ENCODE data around the gene LIAS.
A peak's percentile ranks its signal among the peaks of the same experiment; 100 is the strongest.

The LIAS gene

DNA sequence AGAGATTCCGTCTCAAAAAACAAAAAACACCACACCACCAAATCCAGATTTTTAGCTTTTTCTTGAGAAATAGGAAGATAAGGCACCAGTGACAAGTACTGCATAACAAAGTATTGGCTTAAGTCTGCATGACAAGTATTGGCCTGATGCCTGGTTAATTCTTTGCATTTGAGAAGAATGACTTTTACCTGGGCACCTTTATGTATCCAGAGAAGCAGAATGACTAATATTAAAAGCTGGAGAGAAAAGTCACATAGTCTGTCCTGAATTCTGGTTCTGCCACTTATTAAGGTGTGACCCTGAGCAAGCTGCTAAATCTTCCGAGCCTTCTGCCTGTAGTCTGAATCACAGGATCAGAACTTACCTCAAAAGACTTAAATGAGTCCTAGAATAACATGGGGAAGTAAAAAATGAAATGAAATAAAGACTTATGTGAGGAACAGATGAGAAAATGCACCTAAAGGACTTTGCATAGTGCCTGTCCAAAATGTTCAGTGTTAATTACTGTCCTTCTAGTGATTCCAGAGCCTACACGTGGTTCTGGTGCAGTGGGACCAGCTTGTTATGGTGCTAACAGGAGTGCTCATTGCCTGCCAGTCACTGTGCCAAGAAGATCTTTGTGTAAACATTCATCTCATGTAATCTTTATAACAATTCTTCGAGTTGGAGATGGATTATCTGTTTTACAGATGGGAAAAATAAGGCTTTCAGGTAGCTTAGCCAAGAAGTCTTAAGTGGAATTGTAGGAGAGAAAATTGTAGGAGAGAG lies 36.8 kb downstream of the LIAS start:
- no peaks in the 10 kb centered on the region for H3K9me3 ChIP-seq (ENCODE audit: insufficient read depth, low read depth, low read length)
- no peaks in the 10 kb centered on the region for H3K79me1 ChIP-seq (ENCODE audit: low read length)
- H3K79me2 ChIP-seq (ENCODE audit: control insufficient read depth, insufficient read depth, low read length, poor library complexity): no peaks in the 10 kb centered on the region
- H3K4me2 ChIP-seq (ENCODE audit: low read length): no peak overlapping the region
- no peak overlapping the region for H3K4ac ChIP-seq (ENCODE audit: low read depth, low read length)
- WGBS (ENCODE audit: extremely low coverage, insufficient coverage, insufficient read length): no CpG with 5 or more reads among the region's 4 CpGs
- no peak overlapping the region for H3K23ac ChIP-seq (ENCODE audit: low read length)
- no peak overlapping the region for H3K27ac ChIP-seq (ENCODE audit: low read depth, low read length)
- no peaks in the 10 kb centered on the region for H3K27me3 ChIP-seq (ENCODE audit: insufficient read depth, low read length)
- H3K18ac ChIP-seq (ENCODE audit: low read length): no peak overlapping the region
- no peak overlapping the region for H4K8ac ChIP-seq (ENCODE audit: low read depth, low read length)
- no peak overlapping the region for H3K4me3 ChIP-seq (ENCODE audit: low read depth, low read length)
- no peaks in the 10 kb centered on the region for H3K4me1 ChIP-seq (ENCODE audit: control insufficient read depth in 1 of 2, insufficient read depth in 2 of 2, low read length in 2 of 2)
- no peak overlapping the region for H2AK5ac ChIP-seq (ENCODE audit: low read length)
- DNase-seq: peak; percentile 87 to 96
- no peak overlapping the region for H4K12ac ChIP-seq (ENCODE audit: low read depth, low read length)
- H3K14ac ChIP-seq (ENCODE audit: low read length): no peak overlapping the region
- H2BK120ac ChIP-seq (ENCODE audit: insufficient read depth, low read length, poor library complexity): no peak overlapping the region
- no peak overlapping the region for H2BK12ac ChIP-seq (ENCODE audit: low read length)
- no peak overlapping the region for H4K91ac ChIP-seq (ENCODE audit: low read depth, low read length)
- no peak overlapping the region for H2AFZ ChIP-seq (ENCODE audit: insufficient read depth, low read length, poor library complexity)
- no peak overlapping the region for H3K9ac ChIP-seq (ENCODE audit: low read length)
- H2BK5ac ChIP-seq (ENCODE audit: low read depth, low read length, poor library complexity): no peak overlapping the region
- H3K36me3 ChIP-seq (ENCODE audit: control insufficient read depth in 1 of 2, insufficient read depth in 2 of 2, low read length in 2 of 2): peaks cover 0 to 3% of the 10 kb centered on the region in 2 experiments

DNA sequence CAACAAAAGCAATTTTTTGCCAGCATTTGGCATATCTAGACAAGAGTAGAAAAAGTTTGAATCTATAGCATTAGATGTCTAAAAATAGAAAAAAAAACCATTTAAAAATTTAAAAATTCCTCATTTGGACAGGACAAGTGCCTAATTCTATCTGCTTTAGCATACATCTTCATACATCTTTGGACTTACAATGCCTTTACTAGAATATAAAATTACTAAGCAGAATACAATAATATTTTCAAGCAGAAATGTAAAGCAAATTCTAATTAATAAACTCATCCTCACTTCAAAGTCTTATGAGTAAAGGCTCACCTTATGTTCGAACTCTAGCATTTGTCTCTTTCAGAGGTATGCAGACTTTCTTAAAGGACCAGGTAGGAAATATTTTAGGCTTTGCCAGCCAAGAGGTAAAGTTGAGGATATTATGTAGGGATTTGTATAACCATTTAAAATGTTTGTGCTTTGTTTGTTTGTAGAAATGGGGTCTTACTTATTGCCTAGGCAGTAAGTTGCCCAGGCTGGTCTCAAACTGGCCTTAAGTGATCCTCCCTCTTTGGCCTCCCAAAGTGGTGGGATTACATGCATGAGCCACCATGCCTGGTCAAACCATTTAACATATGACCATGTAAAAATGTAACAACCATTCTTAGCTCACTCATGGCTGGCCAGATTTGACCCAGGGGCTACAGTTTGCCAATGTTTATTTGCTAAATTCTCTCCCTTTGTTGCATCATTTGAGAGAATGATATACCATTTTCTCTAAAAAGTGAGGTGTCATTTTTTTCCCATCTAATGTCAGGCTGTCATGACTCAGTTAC lies 39.3 kb downstream of the LIAS start:
- H3K27me3 ChIP-seq (ENCODE audit: insufficient read depth, low read length): no peaks in the 10 kb centered on the region
- H4K8ac ChIP-seq (ENCODE audit: low read depth, low read length): no peak overlapping the region
- H3K9ac ChIP-seq (ENCODE audit: low read length): no peak overlapping the region
- no peak overlapping the region for H3K4me2 ChIP-seq (ENCODE audit: low read length)
- H3K27ac ChIP-seq (ENCODE audit: low read depth, low read length): no peak overlapping the region
- no peak overlapping the region for H2BK12ac ChIP-seq (ENCODE audit: low read length)
- peak in 1 of 2 donors; percentile 18 for DNase-seq
- no CpG with 5 or more reads among the region's 1 CpG for WGBS (ENCODE audit: extremely low coverage, insufficient coverage, insufficient read length)
- H3K4ac ChIP-seq (ENCODE audit: low read depth, low read length): no peak overlapping the region
- H3K9me3 ChIP-seq (ENCODE audit: insufficient read depth, low read depth, low read length): no peaks in the 10 kb centered on the region
- H2AFZ ChIP-seq (ENCODE audit: insufficient read depth, low read length, poor library complexity): no peak overlapping the region
- no peaks in the 10 kb centered on the region for H3K4me1 ChIP-seq (ENCODE audit: control insufficient read depth in 1 of 2, insufficient read depth in 2 of 2, low read length in 2 of 2)
- no peaks in the 10 kb centered on the region for H3K79me1 ChIP-seq (ENCODE audit: low read length)
- H2BK120ac ChIP-seq (ENCODE audit: insufficient read depth, low read length, poor library complexity): no peak overlapping the region
- H3K18ac ChIP-seq (ENCODE audit: low read length): no peak overlapping the region
- H2AK5ac ChIP-seq (ENCODE audit: low read length): no peak overlapping the region
- no peak overlapping the region for H3K4me3 ChIP-seq (ENCODE audit: low read depth, low read length)
- H2BK5ac ChIP-seq (ENCODE audit: low read depth, low read length, poor library complexity): no peak overlapping the region
- H4K91ac ChIP-seq (ENCODE audit: low read depth, low read length): no peak overlapping the region
- H3K14ac ChIP-seq (ENCODE audit: low read length): no peak overlapping the region
- H3K36me3 ChIP-seq (ENCODE audit: control insufficient read depth in 1 of 2, insufficient read depth in 2 of 2, low read length in 2 of 2): peaks cover 5 to 14% of the 10 kb centered on the region in 2 experiments
- no peak overlapping the region for H4K12ac ChIP-seq (ENCODE audit: low read depth, low read length)
- H3K23ac ChIP-seq (ENCODE audit: low read length): no peak overlapping the region
- H3K79me2 ChIP-seq (ENCODE audit: control insufficient read depth, insufficient read depth, low read length, poor library complexity): no peaks in the 10 kb centered on the region

DNA sequence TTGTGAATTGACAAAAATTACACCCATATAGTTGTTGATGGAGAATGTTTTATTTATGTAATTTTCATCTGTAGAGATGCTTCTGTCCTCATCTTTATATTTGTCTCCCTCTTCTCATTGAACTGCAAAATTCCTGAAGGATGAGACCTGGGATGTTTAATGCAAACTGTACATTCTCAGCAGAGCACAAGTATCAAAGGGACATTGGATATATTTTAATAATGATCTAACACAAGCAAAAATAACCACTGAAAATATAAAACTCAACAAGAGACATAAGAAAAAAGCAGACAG lies 39.8 kb downstream of the LIAS start:
- no peak overlapping the region for H2BK120ac ChIP-seq (ENCODE audit: insufficient read depth, low read length, poor library complexity)
- H4K12ac ChIP-seq (ENCODE audit: low read depth, low read length): no peak overlapping the region
- H2BK12ac ChIP-seq (ENCODE audit: low read length): no peak overlapping the region
- H3K4ac ChIP-seq (ENCODE audit: low read depth, low read length): no peak overlapping the region
- H2BK5ac ChIP-seq (ENCODE audit: low read depth, low read length, poor library complexity): no peak overlapping the region
- H3K9ac ChIP-seq (ENCODE audit: low read length): no peak overlapping the region
- no peaks in the 10 kb centered on the region for H3K4me1 ChIP-seq (ENCODE audit: control insufficient read depth in 1 of 2, insufficient read depth in 2 of 2, low read length in 2 of 2)
- H4K8ac ChIP-seq (ENCODE audit: low read depth, low read length): no peak overlapping the region
- H3K18ac ChIP-seq (ENCODE audit: low read length): no peak overlapping the region
- H3K36me3 ChIP-seq (ENCODE audit: control insufficient read depth in 1 of 2, insufficient read depth in 2 of 2, low read length in 2 of 2): peaks cover 6 to 17% of the 10 kb centered on the region in 2 experiments
- H3K4me2 ChIP-seq (ENCODE audit: low read length): no peak overlapping the region
- H3K79me1 ChIP-seq (ENCODE audit: low read length): no peaks in the 10 kb centered on the region
- H2AK5ac ChIP-seq (ENCODE audit: low read length): no peak overlapping the region
- DNase-seq: no peak
- no peak overlapping the region for H4K91ac ChIP-seq (ENCODE audit: low read depth, low read length)
- no peak overlapping the region for H3K23ac ChIP-seq (ENCODE audit: low read length)
- H3K9me3 ChIP-seq (ENCODE audit: insufficient read depth, low read depth, low read length): no peaks in the 10 kb centered on the region
- H3K27ac ChIP-seq (ENCODE audit: low read depth, low read length): no peak overlapping the region
- no peaks in the 10 kb centered on the region for H3K79me2 ChIP-seq (ENCODE audit: control insufficient read depth, insufficient read depth, low read length, poor library complexity)
- H3K4me3 ChIP-seq (ENCODE audit: low read depth, low read length): no peak overlapping the region
- no peaks in the 10 kb centered on the region for H3K27me3 ChIP-seq (ENCODE audit: insufficient read depth, low read length)
- H3K14ac ChIP-seq (ENCODE audit: low read length): no peak overlapping the region
- H2AFZ ChIP-seq (ENCODE audit: insufficient read depth, low read length, poor library complexity): no peak overlapping the region

DNA sequence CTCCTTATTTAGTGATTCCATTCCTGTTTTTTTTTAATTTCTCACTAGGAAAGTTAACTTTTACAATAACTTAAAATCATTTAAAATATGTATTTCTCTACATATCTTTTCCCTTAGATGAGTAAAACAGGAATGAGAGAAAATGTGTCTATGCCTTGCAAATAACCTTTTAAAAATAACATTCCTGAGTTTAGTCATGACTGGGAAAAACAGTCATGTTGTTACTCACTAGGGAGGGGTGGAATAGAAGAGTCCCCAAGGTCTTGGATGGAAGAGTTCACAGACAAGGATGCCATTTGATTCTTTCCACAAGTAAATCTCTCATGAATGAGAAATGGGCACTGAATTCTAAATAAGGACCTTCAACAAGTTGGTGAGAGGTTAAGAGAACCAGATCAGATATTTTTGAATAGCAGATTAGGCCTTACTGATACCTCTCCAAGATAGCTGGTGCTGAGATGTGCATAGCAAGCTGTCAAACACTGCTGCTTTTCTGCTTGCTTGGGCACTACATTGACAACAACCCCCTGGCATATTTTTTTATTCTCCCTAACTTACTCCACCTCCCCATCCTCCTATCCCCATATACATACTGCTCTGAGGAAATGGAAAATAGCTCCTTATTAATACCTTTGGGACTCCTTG lies 43.3 kb downstream of the LIAS start:
- Histone ChIP-seq H3K27me3 (ENCODE audit: insufficient read depth, low read length) (no peaks in the 10 kb centered on the region), H3K4ac (ENCODE audit: low read depth, low read length) (no peak overlapping the region), H3K79me2 (ENCODE audit: control insufficient read depth, insufficient read depth, low read length, poor library complexity) (no peaks in the 10 kb centered on the region), H3K14ac (ENCODE audit: low read length) (no peak overlapping the region), H3K79me1 (ENCODE audit: low read length) (no peaks in the 10 kb centered on the region), H2AFZ (ENCODE audit: insufficient read depth, low read length, poor library complexity) (no peak overlapping the region), H2BK12ac (ENCODE audit: low read length) (no peak overlapping the region), H3K9ac (ENCODE audit: low read length) (no peak overlapping the region), H3K36me3 (ENCODE audit: control insufficient read depth in 1 of 2, insufficient read depth in 2 of 2, low read length in 2 of 2) (peaks cover 15 to 33% of the 10 kb centered on the region in 2 experiments), H3K23ac (ENCODE audit: low read length) (no peak overlapping the region), H3K18ac (ENCODE audit: low read length) (no peak overlapping the region), H4K91ac (ENCODE audit: low read depth, low read length) (no peak overlapping the region), H3K4me2 (ENCODE audit: low read length) (no peak overlapping the region), H4K12ac (ENCODE audit: low read depth, low read length) (no peak overlapping the region), H3K4me3 (ENCODE audit: low read depth, low read length) (no peak overlapping the region), H2BK5ac (ENCODE audit: low read depth, low read length, poor library complexity) (no peak overlapping the region), H4K8ac (ENCODE audit: low read depth, low read length) (no peak overlapping the region), H3K9me3 (ENCODE audit: insufficient read depth, low read depth, low read length) (no peaks in the 10 kb centered on the region), H2AK5ac (ENCODE audit: low read length) (no peak overlapping the region), H2BK120ac (ENCODE audit: insufficient read depth, low read length, poor library complexity) (no peak overlapping the region), H3K4me1 (ENCODE audit: control insufficient read depth in 1 of 2, insufficient read depth in 2 of 2, low read length in 2 of 2) (no peaks in the 10 kb centered on the region), H3K27ac (ENCODE audit: low read depth, low read length) (no peak overlapping the region)
- peak in 1 of 2 donors; percentile 60 for DNase-seq

Data from trophoblast cell (in vitro differentiated cells and primary cell).